Endodermal cell (in vitro differentiated cells): Measurements from ENCODE around the gene EPHB1. TPM values are rescaled to one million over a fixed set of nuclear protein-coding genes. Genes with fewer than 3 reads are reported as not detected.

ENCODE experiments used
- DNase-seq: peaks from one replicate; pipeline ENCODE4 v3.0.0-alpha.2; 2017
- H3K27ac ChIP-seq: 2 replicates; pipeline ENCODE4 v1.5.1; 2013; ENCODE audit warnings: mild to moderate bottlenecking, low read depth, low read length, moderate library complexity
- H3K27me3 ChIP-seq: 2 replicates; pipeline ENCODE4 v1.6.1; 2013; ENCODE audit warnings: mild to moderate bottlenecking, low read length, moderate library complexity; ENCODE audit not compliant: insufficient read depth, control insufficient read depth, poor library complexity, severe bottlenecking
- H3K36me3 ChIP-seq: 2 replicates; pipeline ENCODE4 v1.7.0; 2013; ENCODE audit warnings: mild to moderate bottlenecking, low read length, moderate library complexity; ENCODE audit not compliant: control insufficient read depth, insufficient read depth
- H3K4me1 ChIP-seq: one replicate; pipeline ENCODE4 v1.7.0; 2013; ENCODE audit warnings: low read length; ENCODE audit not compliant: control insufficient read depth, insufficient read depth
- H3K4me3 ChIP-seq: 2 replicates; pipeline ENCODE4 v1.5.1; 2013; ENCODE audit warnings: mild to moderate bottlenecking, low read length, moderate library complexity
- H3K9ac ChIP-seq: 2 replicates; pipeline ENCODE4 v1.6.1; 2013; ENCODE audit warnings: mild to moderate bottlenecking, low read length, moderate library complexity; ENCODE audit not compliant: poor library complexity, severe bottlenecking; ENCODE audit errors: extremely low read depth
- H3K9me3 ChIP-seq: 2 replicates; pipeline ENCODE4 v1.6.1; 2013; ENCODE audit warnings: mild to moderate bottlenecking, low read length, moderate library complexity; ENCODE audit not compliant: control insufficient read depth
- H3K27ac Mint-ChIP-seq: 2 replicates; pipeline ENCODE4 v1.8.0; 2020; ENCODE audit warnings: mixed read lengths
- H3K27me3 Mint-ChIP-seq: 2 replicates; pipeline ENCODE4 v1.8.0; 2021; ENCODE audit warnings: mild to moderate bottlenecking, mixed read lengths; ENCODE audit not compliant: insufficient read depth
- H3K36me3 Mint-ChIP-seq: 2 replicates; pipeline ENCODE4 v1.8.0; 2020; ENCODE audit warnings: low read depth, mixed read lengths
- H3K4me1 Mint-ChIP-seq: 2 replicates; pipeline ENCODE4 v1.8.0; 2020; ENCODE audit warnings: mixed read lengths
- H3K4me3 Mint-ChIP-seq: 2 replicates; pipeline ENCODE4 v1.8.0; 2020; ENCODE audit warnings: mild to moderate bottlenecking, moderate library complexity, mixed read lengths
- H3K9me3 Mint-ChIP-seq: 2 replicates; pipeline ENCODE4 v1.8.0; 2020; ENCODE audit warnings: mild to moderate bottlenecking, mixed read lengths
- WGBS, 2 experiments: methylation state at CpG; one replicate each; pipeline versions ENCODE4 v1.1.5 to v1.1.7; 2013; ENCODE audit warnings: missing lambda C conversion rate in 2 of 2, mixed read lengths in 1 of 2; ENCODE audit not compliant: insufficient coverage in 1 of 2, insufficient read length in 1 of 2; 5-methylcytosine and 5-hydroxymethylcytosine counted together
- total RNA-seq, 2 donors: library from RNA; stranded (reverse); fragmentation: NEBNext Ultra II Directional in 1 of 2; extraction: Animal tissue kit (Norgen Biotek cat#: 25700) in 1 of 2; gene quantifications; 2 replicates in 1 of 2; 3 replicates in 1 of 2; pipeline ENCODE4 v1.2.1, GENCODE V29; 2021
- TF ChIP-seq, protein P1 (sequence below): fragments of 200-600 bp; sonication (generic); conservative IDR thresholded peaks from 2 replicates; pipeline ENCODE4 v1.5.0; 2021; ENCODE audit warnings: antibody characterized with exemption, mild to moderate bottlenecking

Gene EPHB1
- total RNA-seq, 2 donors from 2014 or later, result 2.9 to 3.6 TPM

- Histone ChIP-seq H3K27me3 (peaks cover 16% of the 10 kb centered on the region), H3K9me3 (peaks cover 11% of the 10 kb centered on the region), H3K36me3 (no peaks in the 10 kb centered on the region), H3K4me3 (no peak overlapping the region), H3K27ac (no peak overlapping the region), H3K9ac (no peak overlapping the region), H3K4me1 (no peaks in the 10 kb centered on the region)
- no peaks in the 10 kb centered on the region for H3K36me3 Mint-ChIP-seq
- no peak for DNase-seq
- H3K27ac Mint-ChIP-seq, result no peak overlapping the region
- TF ChIP-seq, protein P1, sequence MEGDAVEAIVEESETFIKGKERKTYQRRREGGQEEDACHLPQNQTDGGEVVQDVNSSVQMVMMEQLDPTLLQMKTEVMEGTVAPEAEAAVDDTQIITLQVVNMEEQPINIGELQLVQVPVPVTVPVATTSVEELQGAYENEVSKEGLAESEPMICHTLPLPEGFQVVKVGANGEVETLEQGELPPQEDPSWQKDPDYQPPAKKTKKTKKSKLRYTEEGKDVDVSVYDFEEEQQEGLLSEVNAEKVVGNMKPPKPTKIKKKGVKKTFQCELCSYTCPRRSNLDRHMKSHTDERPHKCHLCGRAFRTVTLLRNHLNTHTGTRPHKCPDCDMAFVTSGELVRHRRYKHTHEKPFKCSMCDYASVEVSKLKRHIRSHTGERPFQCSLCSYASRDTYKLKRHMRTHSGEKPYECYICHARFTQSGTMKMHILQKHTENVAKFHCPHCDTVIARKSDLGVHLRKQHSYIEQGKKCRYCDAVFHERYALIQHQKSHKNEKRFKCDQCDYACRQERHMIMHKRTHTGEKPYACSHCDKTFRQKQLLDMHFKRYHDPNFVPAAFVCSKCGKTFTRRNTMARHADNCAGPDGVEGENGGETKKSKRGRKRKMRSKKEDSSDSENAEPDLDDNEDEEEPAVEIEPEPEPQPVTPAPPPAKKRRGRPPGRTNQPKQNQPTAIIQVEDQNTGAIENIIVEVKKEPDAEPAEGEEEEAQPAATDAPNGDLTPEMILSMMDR, result no peak
- WGBS, 2 experiments, result 59 to 92% methylated on average over 2 to 3 of the region's 3 CpGs
- H3K4me1 Mint-ChIP-seq, result no peaks in the 10 kb centered on the region
- peaks cover 12% of the 10 kb centered on the region for H3K9me3 Mint-ChIP-seq
- no peak overlapping the region for H3K4me3 Mint-ChIP-seq
- peaks cover 17% of the 10 kb centered on the region for H3K27me3 Mint-ChIP-seq
Observed at GRCh38 chr3:135077186-135077585, 282.1 kb downstream of the EPHB1 start.

GRCh38 chr3:135078283-135078682 lies 283.2 kb downstream of the EPHB1 start:
- Histone ChIP-seq H3K9me3 (peaks cover 8% of the 10 kb centered on the region), H3K4me3 (no peak overlapping the region), H3K27ac (no peak overlapping the region), H3K36me3 (no peaks in the 10 kb centered on the region), H3K27me3 (peaks cover 16% of the 10 kb centered on the region), H3K4me1 (no peaks in the 10 kb centered on the region), H3K9ac (no peak overlapping the region)
- Mint-ChIP-seq H3K27ac (no peak overlapping the region), H3K9me3 (peaks cover 8% of the 10 kb centered on the region), H3K36me3 (no peaks in the 10 kb centered on the region), H3K27me3 (peaks cover 19% of the 10 kb centered on the region), H3K4me1 (no peaks in the 10 kb centered on the region), H3K4me3 (no peak overlapping the region)
- peak; percentile 67 for DNase-seq
- TF ChIP-seq, protein P1, result peak; percentile 72
- 79 to 94% methylated on average over 2 of the region's 2 CpGs for WGBS, 2 experiments

GRCh38 chr3:135079095-135079494 lies 284.0 kb downstream of the EPHB1 start:
- H3K4me3 Mint-ChIP-seq, result no peak overlapping the region
- H3K36me3 ChIP-seq, result no peaks in the 10 kb centered on the region
- no peak overlapping the region for H3K4me3 ChIP-seq
- H3K9me3 ChIP-seq, result peaks cover under 1% of the 10 kb centered on the region
- H3K36me3 Mint-ChIP-seq, result no peaks in the 10 kb centered on the region
- WGBS, 2 experiments, result 83 to 95% methylated on average over 2 to 3 of the region's 3 CpGs
- H3K9me3 Mint-ChIP-seq, result peaks cover 2% of the 10 kb centered on the region
- no peaks in the 10 kb centered on the region for H3K4me1 Mint-ChIP-seq
- H3K9ac ChIP-seq, result no peak overlapping the region
- H3K27ac Mint-ChIP-seq, result no peak overlapping the region
- DNase-seq, result no peak
- H3K27me3 Mint-ChIP-seq, result peaks cover 17% of the 10 kb centered on the region
- TF ChIP-seq, protein P1, result no peak
- peaks cover 16% of the 10 kb centered on the region for H3K27me3 ChIP-seq
- H3K4me1 ChIP-seq, result no peaks in the 10 kb centered on the region
- H3K27ac ChIP-seq, result no peak overlapping the region
